ENCODE results near the gene TCF21.

DNA sequence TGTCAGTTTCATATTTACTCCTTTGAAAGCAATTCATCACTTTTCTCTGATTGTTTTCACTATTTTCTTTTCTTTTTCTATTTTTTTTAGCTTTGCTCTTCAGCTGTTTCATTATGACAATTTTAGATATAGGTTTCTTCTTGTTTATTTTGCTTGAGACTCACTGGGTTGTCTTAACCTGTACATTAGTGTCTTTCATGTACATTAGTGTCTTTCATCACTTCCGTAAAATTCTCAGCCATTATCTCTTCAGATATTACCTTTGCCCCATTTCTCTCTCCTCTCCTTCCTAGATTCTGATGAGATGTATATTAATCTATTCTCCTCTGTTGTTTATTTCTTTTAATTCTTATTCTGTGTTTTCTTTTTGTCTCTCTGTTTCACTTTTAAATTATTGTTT lies 49.6 kb downstream of the TCF21 start:
- TF ChIP-seq CTCF (IDR thresholded peaks at IDR 0.05; ENCODE audit: poor library complexity) (no peak), EZH2 (IDR thresholded peaks at IDR 0.05; ENCODE audit: borderline replicate concordance) (no peak)
